Measurements from ENCODE around the gene PIP4P1.

Gene PIP4P1

GRCh38 chr14:20434701-20435581, 26.3 kb downstream of the PIP4P1 start:
- no peak for DNase-seq

- DNase-seq = no peak
These were observed 31.2 kb downstream of the PIP4P1 start for GRCh38 chr14:20429801-20430669.

DNA sequence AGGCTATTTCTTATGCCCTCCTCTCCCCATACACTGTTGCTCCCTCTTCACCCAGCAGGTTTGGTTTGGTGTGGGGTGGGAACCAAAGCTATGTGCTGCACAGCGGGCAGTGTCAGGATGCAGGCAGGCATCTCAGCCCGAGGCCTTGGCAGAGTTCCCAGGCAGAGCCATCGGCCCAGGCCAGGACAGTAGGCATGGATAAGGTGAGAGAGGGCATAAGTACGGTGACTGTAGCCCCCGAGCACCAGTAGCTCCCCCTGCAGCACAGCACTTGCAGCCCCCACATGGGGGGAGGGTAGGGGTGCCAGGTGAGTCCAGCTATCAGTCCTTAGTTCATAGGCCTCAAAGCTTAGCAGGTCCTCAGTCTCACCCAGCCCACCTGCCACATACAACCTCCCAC, 32.4 kb downstream of the PIP4P1 start:
- DNase-seq = no peak

DNA sequence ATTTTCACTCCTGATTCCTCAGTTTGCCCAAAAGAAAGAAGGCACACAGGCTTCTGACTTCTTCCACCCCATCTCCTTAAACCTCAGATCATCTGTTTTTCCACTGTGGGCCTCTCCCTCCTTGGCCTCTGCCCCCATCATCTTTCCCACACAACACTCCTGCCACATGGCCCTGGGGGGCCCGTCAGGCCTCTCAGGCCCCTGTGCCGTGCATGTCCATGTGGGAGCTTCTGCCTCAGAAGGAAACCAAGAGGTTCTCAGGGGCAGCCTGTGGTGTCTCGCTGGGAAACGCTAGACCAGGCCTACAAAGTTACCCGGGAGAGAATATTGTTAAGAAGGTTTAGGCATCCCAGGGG, 33.2 kb downstream of the PIP4P1 start:
- DNase-seq = no peak

GRCh38 chr14:20427231-20428009, 33.8 kb downstream of the PIP4P1 start:
- no peak for DNase-seq

DNA sequence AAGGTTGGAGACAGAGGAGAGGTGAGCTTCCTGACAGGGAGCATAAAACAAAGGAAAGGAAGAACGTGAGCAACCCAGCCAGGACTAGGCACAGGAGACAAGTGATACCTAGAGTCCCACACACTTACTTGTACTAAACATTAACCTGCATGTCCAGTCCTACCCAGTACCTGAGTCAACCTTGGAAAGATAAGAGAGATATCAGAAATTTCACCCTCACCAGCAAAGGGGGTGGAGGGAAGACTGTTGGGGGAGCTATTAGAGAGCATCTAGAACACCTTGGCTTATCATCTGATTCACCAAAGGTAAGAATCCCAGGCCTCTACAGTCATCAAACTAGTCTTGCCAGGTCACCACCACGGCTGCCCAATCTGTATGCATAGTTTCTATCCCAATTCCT, 36.4 kb downstream of the PIP4P1 start:
- DNase-seq = no peak

DNA sequence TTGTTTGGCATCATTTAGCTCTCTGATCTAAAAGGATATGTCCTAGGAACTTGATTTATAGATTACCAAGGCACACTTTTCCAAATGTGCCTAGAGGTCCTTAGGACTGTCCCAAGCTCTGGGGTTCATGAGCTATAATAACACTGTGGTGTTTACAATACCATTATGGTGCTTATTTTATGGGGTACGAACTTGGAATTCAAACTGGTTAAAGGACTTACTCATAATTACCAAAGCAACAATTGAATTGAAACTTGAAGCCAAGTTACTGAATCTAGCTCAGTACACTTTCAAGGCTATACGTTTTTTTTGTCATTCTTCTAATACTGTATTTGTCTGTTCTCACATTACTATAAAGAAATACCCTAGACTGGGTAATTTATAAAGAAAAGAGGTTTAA, 38.3 kb downstream of the PIP4P1 start:
- no peak for DNase-seq

DNA sequence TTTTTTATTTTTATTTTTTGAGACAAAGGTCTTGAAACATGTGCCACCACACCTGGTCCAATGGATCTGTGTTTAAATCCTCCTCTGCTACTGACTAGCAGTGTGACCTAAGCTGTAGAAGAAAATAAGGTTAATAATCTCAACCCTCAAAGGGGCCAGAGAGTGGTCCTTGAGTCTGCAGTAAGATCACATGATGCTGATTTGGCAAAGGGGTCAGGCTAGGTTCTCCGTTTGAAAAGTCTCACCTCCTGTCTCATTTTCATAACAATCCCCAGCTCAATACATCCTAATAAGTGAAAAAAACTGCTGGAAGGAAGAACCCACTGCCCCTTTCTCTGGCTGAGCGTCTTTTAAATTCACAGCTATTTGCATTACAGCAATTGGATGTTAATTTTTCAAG, 40.0 kb downstream of the PIP4P1 start:
- no peak for DNase-seq

- DNase-seq = no peak
These were observed 41.8 kb downstream of the PIP4P1 start for GRCh38 chr14:20419419-20419818.

DNA sequence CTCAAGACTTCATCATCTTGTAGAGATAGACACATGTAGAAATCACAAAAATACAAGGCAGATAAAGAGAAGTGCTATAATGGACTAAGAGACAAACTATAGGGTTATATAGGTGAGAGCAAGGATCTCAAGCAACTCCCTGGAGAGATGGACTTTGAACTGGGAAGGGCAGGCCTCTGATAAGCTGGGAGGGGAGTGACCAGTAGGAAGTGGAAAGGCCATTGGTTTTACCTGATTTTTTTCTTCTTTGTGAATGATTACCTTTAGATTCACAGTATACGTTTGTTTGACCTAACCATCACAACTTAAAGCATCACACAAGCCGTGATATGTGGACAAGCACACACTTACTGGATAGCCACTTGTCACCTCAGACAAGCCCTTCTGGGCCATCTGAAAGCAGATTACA, 42.7 kb downstream of the PIP4P1 start:
- no peak for DNase-seq

DNA sequence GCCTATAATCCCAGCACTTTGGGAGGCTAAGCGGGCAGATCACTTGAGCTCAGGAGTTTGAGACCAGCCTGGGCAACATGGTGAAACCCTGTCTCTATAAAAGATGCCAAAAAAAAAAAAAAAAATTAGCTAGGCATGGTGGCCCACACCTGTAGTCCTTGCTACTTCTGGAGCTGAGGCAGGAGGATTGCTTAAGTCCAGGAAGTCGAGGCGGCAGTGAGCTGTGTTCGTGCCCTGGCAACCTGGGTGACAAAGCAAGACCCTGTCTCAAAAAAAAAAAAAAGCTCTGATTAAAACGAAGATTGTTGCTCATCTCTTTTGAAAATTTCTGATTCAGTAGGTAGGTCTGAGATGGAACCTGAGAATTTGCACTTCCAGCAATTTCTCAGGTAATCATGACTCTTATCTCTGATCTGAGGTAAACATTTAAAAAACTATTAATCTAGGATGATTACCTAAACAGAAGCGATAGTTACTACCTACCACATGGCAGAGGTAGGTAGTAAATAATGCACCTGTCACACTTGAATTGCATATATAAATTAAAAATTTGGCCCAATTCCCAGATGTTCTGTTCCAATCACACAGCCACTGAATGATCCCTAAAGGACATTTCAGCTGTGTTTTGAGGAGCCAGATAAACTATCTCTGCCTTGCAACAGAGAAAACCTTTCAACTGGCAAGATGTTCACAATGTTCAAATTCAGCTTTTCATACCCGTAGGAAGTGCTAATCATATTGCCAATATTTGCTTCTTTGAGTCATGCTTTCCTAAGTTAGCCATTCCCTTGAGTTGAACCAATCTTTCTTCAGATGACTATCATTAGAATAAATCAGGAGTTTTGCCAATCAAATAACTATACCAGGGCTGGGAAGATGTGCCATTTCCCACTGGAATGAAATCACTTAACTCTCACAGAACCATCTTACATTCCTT, 43.7 kb downstream of the PIP4P1 start:
- DNase-seq = no peak

DNA sequence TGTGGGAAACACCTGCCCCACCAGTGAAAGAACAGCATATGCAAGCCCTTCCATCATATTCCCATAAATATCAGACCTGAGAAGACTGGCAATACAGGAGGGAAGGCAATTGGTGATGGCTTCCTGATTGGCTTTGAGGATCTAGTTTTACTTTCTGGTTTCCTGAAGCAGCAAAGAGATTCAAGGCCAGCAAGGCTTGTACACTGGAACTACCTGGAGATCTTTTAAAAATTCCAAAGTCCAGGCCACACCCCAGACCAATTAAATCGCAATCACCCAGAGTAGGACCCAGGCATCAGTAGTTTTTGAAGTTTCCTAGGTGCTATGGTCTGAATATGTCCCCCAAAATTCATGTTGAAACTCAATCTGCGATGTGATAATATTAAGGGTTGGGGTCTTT, 45.0 kb downstream of the PIP4P1 start:
- no peak for DNase-seq

GRCh38 chr14:20415782-20416206, 45.4 kb downstream of the PIP4P1 start:
- DNase-seq = no peak

- no peak for DNase-seq
These were observed 47.5 kb downstream of the PIP4P1 start for GRCh38 chr14:20413744-20414082.

- peak; percentile 55 for DNase-seq
These were observed 48.1 kb downstream of the PIP4P1 start, which contains the start of gene TEP1 for GRCh38 chr14:20412876-20413743. Gene TEP1 (minus strand): TSS chr14:20413501. CDS start chr14:20408439, 5,062 bp downstream.

DNA sequence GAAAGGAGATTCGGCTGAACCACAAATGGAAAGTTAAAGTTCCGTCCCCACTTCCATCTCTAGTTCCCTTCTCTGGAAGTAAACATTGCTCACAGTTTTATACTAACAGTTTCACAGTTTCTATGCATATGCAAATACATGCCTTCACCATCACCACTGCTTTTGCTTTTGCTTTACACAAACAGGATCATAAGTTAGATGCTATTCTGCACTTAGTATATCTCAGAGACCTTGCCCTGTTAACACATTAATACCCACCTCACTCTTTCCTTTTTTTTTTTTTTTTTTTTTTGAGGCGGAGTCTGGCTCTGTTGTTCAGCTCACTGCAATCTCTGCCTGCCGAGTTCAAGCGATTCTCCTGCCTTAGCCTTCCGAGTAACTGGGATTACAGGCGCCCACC, 48.8 kb downstream of the PIP4P1 start:
- DNase-seq = no peak

DNA sequence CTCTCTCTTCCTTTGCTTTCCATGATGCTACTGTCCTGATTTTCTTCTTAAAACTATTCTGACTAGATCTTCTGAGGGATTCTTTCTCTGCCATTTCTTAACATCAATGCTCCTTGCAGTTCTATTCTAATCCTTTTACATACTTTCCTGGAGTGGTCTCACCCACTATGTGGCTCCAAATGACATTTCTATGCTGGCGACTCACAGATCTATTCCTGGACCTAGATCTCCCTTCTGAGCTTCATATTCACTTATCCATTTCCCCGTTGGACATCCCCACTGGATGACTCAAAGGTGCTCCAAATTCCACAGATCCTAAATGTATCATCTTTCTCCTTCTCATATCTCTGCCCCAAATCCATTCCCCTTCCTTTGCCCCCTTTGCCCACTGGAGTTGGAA, 52.0 kb downstream of the PIP4P1 start:
- no peak for DNase-seq
